GM12878 (cell line): Measurements from ENCODE around the gene BNIP1. TPM values are rescaled to one million over a fixed set of nuclear protein-coding genes. Genes with fewer than 3 reads are reported as not detected.

ENCODE experiments used
- ATAC-seq: fragments of 200-7000 bp; cut with Tn5 transposase; 3 replicates; pipeline ENCODE4 v1.9.1; 2020; ENCODE audit warnings: mild to moderate bottlenecking, moderate library complexity
- BruUV-seq: library from RNA; stranded (reverse); fragments of 400-500 nt; replicated peaks from 2 replicates; lab custom pipeline; 2021; lab: Mats Ljungman, UMichigan
- CTCF ChIA-PET: fragments of 300-600 bp; sonication (Branson Sonifier 250); formaldehyde crosslinking; extraction: SDS; loops from one replicate; lab custom pipeline; 2021; ENCODE audit warnings: inconsistent platforms; lab: Yijun Ruan, JAX
- POLR2A ChIA-PET: fragments of 350-600 bp; formaldehyde crosslinking; extraction: SDS; loops from one replicate; lab custom pipeline; 2021; ENCODE audit warnings: inconsistent platforms; lab: Charles Lee
- RAD21 ChIA-PET: fragments of 300-600 bp; sonication (Branson Sonifier 250); formaldehyde crosslinking; loops from one replicate; lab custom pipeline; 2023; ENCODE audit warnings: antibody characterized with exemption; ENCODE audit not compliant: unreplicated experiment; lab: Charles Lee
- SMC1A ChIA-PET: fragments of 300-600 bp; sonication (Branson Sonifier 250); formaldehyde crosslinking; loops from one replicate; lab custom pipeline; 2023; ENCODE audit not compliant: unreplicated experiment, uncharacterized antibody; lab: Charles Lee
- DNase-seq: peaks from one replicate; pipeline ENCODE4 v3.0.0-alpha.2; 2011; ENCODE audit warnings: low read depth, low spot score
- FAIRE-seq: peaks from 3 replicates; lab custom pipeline; 2011; peaks lifted over from hg19 to GRCh38; lab: Jason Lieb, UNC
- H2AFZ ChIP-seq: 2 replicates; pipeline ENCODE4 v1.6.0; 2011; ENCODE audit warnings: low read depth, low read length, control low read depth; ENCODE audit not compliant: control insufficient read depth
- H3K27ac ChIP-seq: 2 replicates; pipeline ENCODE4 v1.5.1; 2011; ENCODE audit warnings: control low read depth; ENCODE audit not compliant: control insufficient read depth, insufficient read depth
- H3K27me3 ChIP-seq, 2 experiments: replicated peaks in 1 of 2; 2 replicates each; pipeline versions ENCODE4 v1.6.0 to v1.6.1; 2011; ENCODE audit warnings: low read length in 1 of 2; ENCODE audit not compliant: control insufficient read depth in 2 of 2, insufficient read depth in 2 of 2
- H3K36me3 ChIP-seq, 2 experiments: 2 replicates each; pipeline ENCODE4 v1.5.1; 2011; ENCODE audit warnings: low read length in 1 of 2; ENCODE audit not compliant: control insufficient read depth in 2 of 2, insufficient read depth in 2 of 2
- H3K4me1 ChIP-seq: 2 replicates; pipeline ENCODE4 v1.6.1; 2011; ENCODE audit warnings: mild to moderate bottlenecking, low read length, moderate library complexity, mixed read lengths; ENCODE audit not compliant: control insufficient read depth, insufficient read depth
- H3K4me2 ChIP-seq: 2 replicates; pipeline ENCODE4 v1.6.0; 2011; ENCODE audit warnings: control low read depth; ENCODE audit not compliant: control insufficient read depth, insufficient read depth
- H3K4me3 ChIP-seq: fragments of 200-600 bp; sonication (generic); 2 replicates; pipeline ENCODE4 v1.5.1; 2016
- H3K79me2 ChIP-seq: 2 replicates; pipeline ENCODE4 v1.6.0; 2011; ENCODE audit warnings: low read length; ENCODE audit not compliant: control insufficient read depth, insufficient read depth
- H3K9ac ChIP-seq: 2 replicates; pipeline ENCODE4 v1.8.0; 2011; ENCODE audit warnings: low read length, control low read depth, mixed read lengths; ENCODE audit not compliant: control insufficient read depth, insufficient read depth
- H3K9me3 ChIP-seq: replicated peaks from 3 replicates; pipeline ENCODE4 v1.5.1; 2011; ENCODE audit warnings: mild to moderate bottlenecking, low read length; ENCODE audit not compliant: control insufficient read depth, insufficient read depth
- H4K20me1 ChIP-seq: 2 replicates; pipeline ENCODE4 v1.6.0; 2011; ENCODE audit not compliant: control insufficient read depth, insufficient read depth
- ATF7 ChIP-seq: fragments of 450-650 bp; IDR thresholded peaks from 2 replicates; pipeline ENCODE4 v1.6.1; 2016; ENCODE audit warnings: low read depth, mild to moderate bottlenecking
- CREB1 ChIP-seq: IDR thresholded peaks from 2 replicates; pipeline ENCODE4 v1.6.1; 2012; ENCODE audit warnings: low read depth, mild to moderate bottlenecking, inconsistent platforms
- ESRRA ChIP-seq: IDR thresholded peaks from 2 replicates; pipeline ENCODE4 v1.6.1; 2012; ENCODE audit warnings: mild to moderate bottlenecking, low read length, improper control_type of control experiment
- FOXM1 ChIP-seq: IDR thresholded peaks from 2 replicates; pipeline ENCODE4 v1.6.1; 2012; ENCODE audit warnings: low read depth, mild to moderate bottlenecking, inconsistent platforms, low read length, moderate library complexity
- IKZF1 ChIP-seq: fragments of 450-650 bp; conservative IDR thresholded peaks from 2 replicates; pipeline ENCODE4 v1.6.1; 2017; ENCODE audit warnings: antibody characterized with exemption, mild to moderate bottlenecking
- JUND ChIP-seq: IDR thresholded peaks from 2 replicates; pipeline ENCODE4 v1.6.1; 2012; ENCODE audit warnings: low read depth, mild to moderate bottlenecking, low read length, improper control_type of control experiment, moderate library complexity
- MEF2B ChIP-seq: fragments of 450-650 bp; IDR thresholded peaks from 2 replicates; pipeline ENCODE4 v1.6.1; 2018; ENCODE audit warnings: mild to moderate bottlenecking, moderate library complexity; ENCODE audit not compliant: partially characterized antibody, poor library complexity, severe bottlenecking
- NFIC ChIP-seq: IDR thresholded peaks from 2 replicates; pipeline ENCODE4 v1.6.1; 2012; ENCODE audit warnings: low read depth, mild to moderate bottlenecking, inconsistent platforms, low read length, moderate library complexity
- SUPT20H ChIP-seq: IDR thresholded peaks from 2 replicates; pipeline ENCODE4 v1.6.1; 2011; ENCODE audit warnings: low read depth, mild to moderate bottlenecking, low read length, moderate library complexity, borderline replicate concordance; ENCODE audit not compliant: control insufficient read depth
- YBX1 ChIP-seq: fragments of 450-650 bp; IDR thresholded peaks from 2 replicates; pipeline ENCODE4 v1.6.1; 2016; ENCODE audit warnings: antibody characterized with exemption
- ZBED1 ChIP-seq: IDR thresholded peaks from 2 replicates; pipeline ENCODE4 v1.6.1; 2016; ENCODE audit warnings: borderline replicate concordance
- WGBS: methylation state at CpG from one replicate; pipeline ENCODE4 v1.1.6; 2016; ENCODE audit warnings: low lambda C conversion rate; ENCODE audit not compliant: insufficient replicate concordance, insufficient coverage; ENCODE audit errors: missing lambda C conversion rate; 5-methylcytosine and 5-hydroxymethylcytosine counted together
- in situ Hi-C: fragments of 300-500 bp; cut with MboI; formaldehyde crosslinking; loops from 9 replicates; pipeline ENCODE4 v1.14.3; 2018; ENCODE audit warnings: mixed read lengths
- intact Hi-C: fragments of 100-400 bp; cut with micrococcal nuclease; formaldehyde crosslinking; loops from one replicate; pipeline ENCODE4 v1.14.2; 2022; ENCODE audit not compliant: unreplicated experiment
- polyA plus RNA-seq, 11 experiments: library from polyadenylated mRNA; depleted of rRNA in 4 of 11; unstranded in 6 of 11; stranded (reverse) in 5 of 11; fragments of >200 nt; fragmentation: Nextera tagmentation in 4 of 11; fragmentation: Illumina TruSeq in 1 of 11; extraction: Ambion mirVana in 4 of 11; extraction: Trizol in 1 of 11; gene quantifications; 1 replicate in 1 of 11; 2 replicates in 10 of 11; pipeline versions ENCODE4 v1.2.1 to v1.2.3, GENCODE V29; 2011 to 2016; ENCODE audit warnings: inconsistent platforms in 2 of 11, missing spikeins in 2 of 11, low read depth in 1 of 11
- total RNA-seq, 4 experiments: library from RNA; depleted of rRNA in 3 of 4; stranded (reverse); fragments of >200 nt in 3 of 4; fragmentation: Illumina TruSeq in 1 of 4; extraction: Trizol in 1 of 4; gene quantifications; 2 replicates each; pipeline versions ENCODE4 v1.2.1 to v1.2.3, GENCODE V29; 2013 to 2021
- TF ChIP-seq, protein P1 (sequence below): IDR thresholded peaks from 2 replicates; pipeline ENCODE4 v1.6.1; 2012; ENCODE audit warnings: low read depth, low read length, improper control_type of control experiment
- TF ChIP-seq, protein P2 (sequence below): IDR thresholded peaks from 2 replicates; pipeline ENCODE4 v1.6.1; 2012; ENCODE audit warnings: low read depth, low read length, improper control_type of control experiment
- TF ChIP-seq, protein P3 (sequence below): IDR thresholded peaks from 2 replicates; pipeline ENCODE4 v1.6.1; 2012; ENCODE audit warnings: mild to moderate bottlenecking, low read depth, low read length

BNIP1 gene
- total and polyA plus RNA-seq, 10 of the 15 experiments (the other 5 are each of a cell fraction or from before 2014, with no cell fraction given): 20.5 to 62.5 (median 27.4) TPM

- Histone ChIP-seq H3K27ac (no peak overlapping the region), H3K36me3 (no peaks in the 10 kb centered on the region), H3K79me2 (no peaks in the 10 kb centered on the region), H3K4me3 (no peak overlapping the region), H3K9ac (no peak overlapping the region), H3K27me3 (peaks cover 0 to 1% of the 10 kb centered on the region in 2 experiments; a peak in 1 of 4 replicates), H4K20me1 (no peaks in the 10 kb centered on the region), H2AFZ (no peak overlapping the region), H3K4me2 (no peak overlapping the region), H3K4me1 (no peaks in the 10 kb centered on the region), H3K9me3 (no peaks in the 10 kb centered on the region)
- DNase-seq (no peak), ATAC-seq (no peak), FAIRE-seq (no peak)
- intact Hi-C loops: no loop called here
- no TSS peak for BruUV-seq
- ChIA-PET POLR2A (no interaction called here), RAD21 (interaction anchor here (1.6 kb wide), 1 partner anchor 205 kb away, joined by 7 read pairs; the partner anchor contains the start of gene ATP6V0E1), SMC1A (no interaction called here), CTCF (no interaction called here)
- no peak for TF ChIP-seq YBX1
- TF ChIP-seq JUND: no peak
- TF ChIP-seq, protein P1, sequence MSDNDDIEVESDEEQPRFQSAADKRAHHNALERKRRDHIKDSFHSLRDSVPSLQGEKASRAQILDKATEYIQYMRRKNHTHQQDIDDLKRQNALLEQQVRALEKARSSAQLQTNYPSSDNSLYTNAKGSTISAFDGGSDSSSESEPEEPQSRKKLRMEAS: no peak
- 19% methylated on average over 2 of the region's 2 CpGs for WGBS
- in situ Hi-C loops: no loop called here
Observed at GRCh38 chr5:173188280-173188679, 43.9 kb downstream of the BNIP1 start.

DNA sequence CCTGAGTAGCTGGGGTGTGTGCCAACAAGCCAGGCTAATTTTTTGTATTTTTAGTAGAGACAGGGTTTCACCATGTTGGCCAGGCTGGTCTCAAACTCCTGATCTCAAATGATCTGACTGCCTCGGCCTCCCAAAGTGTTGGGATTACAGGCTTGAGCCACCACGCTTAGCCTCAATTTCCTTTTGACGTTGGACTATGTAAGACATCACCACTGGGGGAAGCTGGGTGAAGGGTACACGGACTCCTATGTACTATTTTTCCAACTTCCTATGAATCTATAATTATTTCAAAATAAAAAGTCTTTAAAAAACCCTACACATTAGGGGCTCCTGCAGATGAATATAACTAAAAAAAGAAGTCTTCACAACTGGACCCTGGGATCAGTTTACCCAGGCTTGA lies 46.7 kb downstream of the BNIP1 start:
- FAIRE-seq: no peak
- SMC1A ChIA-PET: no interaction called here
- in situ Hi-C loops: no loop called here
- TF ChIP-seq ESRRA: no peak
- TF ChIP-seq FOXM1: no peak
- TF ChIP-seq, protein P2, sequence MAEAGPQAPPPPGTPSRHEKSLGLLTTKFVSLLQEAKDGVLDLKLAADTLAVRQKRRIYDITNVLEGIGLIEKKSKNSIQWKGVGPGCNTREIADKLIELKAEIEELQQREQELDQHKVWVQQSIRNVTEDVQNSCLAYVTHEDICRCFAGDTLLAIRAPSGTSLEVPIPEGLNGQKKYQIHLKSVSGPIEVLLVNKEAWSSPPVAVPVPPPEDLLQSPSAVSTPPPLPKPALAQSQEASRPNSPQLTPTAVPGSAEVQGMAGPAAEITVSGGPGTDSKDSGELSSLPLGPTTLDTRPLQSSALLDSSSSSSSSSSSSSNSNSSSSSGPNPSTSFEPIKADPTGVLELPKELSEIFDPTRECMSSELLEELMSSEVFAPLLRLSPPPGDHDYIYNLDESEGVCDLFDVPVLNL: no peak
- no peak for TF ChIP-seq CREB1
- TF ChIP-seq NFIC: no peak
- TF ChIP-seq ZBED1: no peak
- TF ChIP-seq SUPT20H: no peak
- no peak for TF ChIP-seq IKZF1
- TF ChIP-seq ATF7: no peak
- TF ChIP-seq, protein P3, sequence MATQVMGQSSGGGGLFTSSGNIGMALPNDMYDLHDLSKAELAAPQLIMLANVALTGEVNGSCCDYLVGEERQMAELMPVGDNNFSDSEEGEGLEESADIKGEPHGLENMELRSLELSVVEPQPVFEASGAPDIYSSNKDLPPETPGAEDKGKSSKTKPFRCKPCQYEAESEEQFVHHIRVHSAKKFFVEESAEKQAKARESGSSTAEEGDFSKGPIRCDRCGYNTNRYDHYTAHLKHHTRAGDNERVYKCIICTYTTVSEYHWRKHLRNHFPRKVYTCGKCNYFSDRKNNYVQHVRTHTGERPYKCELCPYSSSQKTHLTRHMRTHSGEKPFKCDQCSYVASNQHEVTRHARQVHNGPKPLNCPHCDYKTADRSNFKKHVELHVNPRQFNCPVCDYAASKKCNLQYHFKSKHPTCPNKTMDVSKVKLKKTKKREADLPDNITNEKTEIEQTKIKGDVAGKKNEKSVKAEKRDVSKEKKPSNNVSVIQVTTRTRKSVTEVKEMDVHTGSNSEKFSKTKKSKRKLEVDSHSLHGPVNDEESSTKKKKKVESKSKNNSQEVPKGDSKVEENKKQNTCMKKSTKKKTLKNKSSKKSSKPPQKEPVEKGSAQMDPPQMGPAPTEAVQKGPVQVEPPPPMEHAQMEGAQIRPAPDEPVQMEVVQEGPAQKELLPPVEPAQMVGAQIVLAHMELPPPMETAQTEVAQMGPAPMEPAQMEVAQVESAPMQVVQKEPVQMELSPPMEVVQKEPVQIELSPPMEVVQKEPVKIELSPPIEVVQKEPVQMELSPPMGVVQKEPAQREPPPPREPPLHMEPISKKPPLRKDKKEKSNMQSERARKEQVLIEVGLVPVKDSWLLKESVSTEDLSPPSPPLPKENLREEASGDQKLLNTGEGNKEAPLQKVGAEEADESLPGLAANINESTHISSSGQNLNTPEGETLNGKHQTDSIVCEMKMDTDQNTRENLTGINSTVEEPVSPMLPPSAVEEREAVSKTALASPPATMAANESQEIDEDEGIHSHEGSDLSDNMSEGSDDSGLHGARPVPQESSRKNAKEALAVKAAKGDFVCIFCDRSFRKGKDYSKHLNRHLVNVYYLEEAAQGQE: no peak
- no peak for TF ChIP-seq MEF2B

More for the DNA sequence above, 46.7 kb downstream of the BNIP1 start:
- ChIA-PET CTCF (interaction anchor here (0.6 to 1.9 kb wide), 2 partner anchors 212 to 744 kb away, joined by 3 to 11 read pairs; no protein-coding TSS in a partner anchor), POLR2A (no interaction called here), RAD21 (no interaction called here)
- ATAC-seq (no peak), DNase-seq (no peak)
- H3K9me3 ChIP-seq: no peaks in the 10 kb centered on the region
- H3K27me3 ChIP-seq: peaks cover 0 to 1% of the 10 kb centered on the region in 2 experiments; a peak in 1 of 4 replicates
- H3K79me2 ChIP-seq: no peaks in the 10 kb centered on the region
- H3K4me1 ChIP-seq: no peaks in the 10 kb centered on the region
- no peak overlapping the region for H2AFZ ChIP-seq
- no peak overlapping the region for H3K4me2 ChIP-seq
- 0 out of 2 replicates have a peak, but pooled peaks cover 3% of the 10 kb centered on the region for H4K20me1 ChIP-seq
- H3K4me3 ChIP-seq: no peak overlapping the region
- H3K27ac ChIP-seq: no peak overlapping the region
- 27% methylated on average over 4 of the region's 4 CpGs for WGBS
- H3K9ac ChIP-seq: no peak overlapping the region
- intact Hi-C loops: no loop called here
- BruUV-seq: no TSS peak
- no peaks in the 10 kb centered on the region for H3K36me3 ChIP-seq
